Stimulated activated CD8-positive, alpha-beta memory T cell treated with anti-CD3 and anti-CD28 coated beads, Interleukin-2, amount 100 ng/mL, for 1 hour (primary cell): ENCODE results near the gene PDXK.

ENCODE experiments used
- DNase-seq, 2 donors: peaks; one replicate each; pipeline ENCODE4 v3.0.0-alpha.2; 2020; ENCODE audit warnings: low read depth in 2 of 2

Gene PDXK

DNA sequence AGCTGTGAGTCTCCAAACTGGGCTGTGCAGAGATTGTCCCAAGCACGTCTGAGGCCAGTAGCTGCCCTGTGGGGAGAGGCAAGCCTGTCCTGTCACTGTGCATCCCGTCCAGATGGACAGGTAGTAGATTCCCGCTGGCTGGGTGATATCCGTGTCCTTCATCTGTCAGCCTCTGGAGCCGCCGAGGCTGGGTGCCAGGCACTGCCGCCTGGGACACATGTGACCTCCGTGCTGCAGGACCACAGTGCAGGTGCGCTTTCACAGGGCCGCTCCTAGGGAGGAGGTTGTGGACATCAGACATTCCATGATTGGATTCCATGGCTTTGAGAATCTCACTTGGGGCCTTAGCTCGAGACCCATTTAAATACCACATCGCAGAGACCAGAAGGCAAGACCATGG lies 4.7 kb downstream of the PDXK start:
- DNase-seq, result no peak

DNA sequence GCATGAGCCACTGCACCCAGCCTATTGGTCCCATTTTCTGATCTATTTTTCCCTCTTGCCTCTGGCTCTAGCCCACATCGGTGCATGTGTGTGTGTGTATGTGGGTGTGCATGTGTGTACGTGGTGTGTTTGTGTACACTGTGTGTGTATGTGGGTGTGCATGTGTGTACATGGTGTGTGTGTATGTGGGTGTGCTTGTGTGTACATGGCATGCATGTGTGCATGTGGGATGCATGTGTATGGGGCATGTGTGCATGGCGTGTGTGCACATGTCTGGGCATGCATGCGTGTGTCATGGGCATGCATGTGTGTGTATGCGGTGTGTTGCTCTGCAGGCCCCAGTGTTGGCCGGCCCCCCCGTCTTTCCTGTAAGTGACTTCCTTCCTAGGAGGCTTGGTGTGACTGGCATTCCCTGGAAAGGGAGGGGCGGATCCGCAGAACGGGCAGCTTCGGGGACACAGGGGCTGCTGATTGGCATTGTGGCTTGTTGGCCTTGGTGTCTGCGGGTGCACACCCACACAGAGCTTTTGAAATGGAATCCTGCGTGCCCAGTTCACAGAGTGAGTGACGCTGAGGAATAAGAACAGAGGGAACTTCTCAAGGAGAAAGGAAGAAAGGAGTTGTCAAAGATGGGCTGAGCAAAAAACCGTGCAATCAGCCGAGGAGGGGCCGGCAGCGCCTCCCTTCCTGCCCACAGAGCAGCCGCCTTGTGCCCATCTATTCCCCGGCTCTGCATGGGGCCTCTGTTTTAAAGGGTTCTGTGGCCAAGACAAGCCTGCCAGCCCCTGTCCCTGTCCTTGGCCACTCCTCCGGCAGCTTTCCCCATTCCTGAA lies 8.0 kb downstream of the PDXK start:
- no peak for DNase-seq

DNA sequence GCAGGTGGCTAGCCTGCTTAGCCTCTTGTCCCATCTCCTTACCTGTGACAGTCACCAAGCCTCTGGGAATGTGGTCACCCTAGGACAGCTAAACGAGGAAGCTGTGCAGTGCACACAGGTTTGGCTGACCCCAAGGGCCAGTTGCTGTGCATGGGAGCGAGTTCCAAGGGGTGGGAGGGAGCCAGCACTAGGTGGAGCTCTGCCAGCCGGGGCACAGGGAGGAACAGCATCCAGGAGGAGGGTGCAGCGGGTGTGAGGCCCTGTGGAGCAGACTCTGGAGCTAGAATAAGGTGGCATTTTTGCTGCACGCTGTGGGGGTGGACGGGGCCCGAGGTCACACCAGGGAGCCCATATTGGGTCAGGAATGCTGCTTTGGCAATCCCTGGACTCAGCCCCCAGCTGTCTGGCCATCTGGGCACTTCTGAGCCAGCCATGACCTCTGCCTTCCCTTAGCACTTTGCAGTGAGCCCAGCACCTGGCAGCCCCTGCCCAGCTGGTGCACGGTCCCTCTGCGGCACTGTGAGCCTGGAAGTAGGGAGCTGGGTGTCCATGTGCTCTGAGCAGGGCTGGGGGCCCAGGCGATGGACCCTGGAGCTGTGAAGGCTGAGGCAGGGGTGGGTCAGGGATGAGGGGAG lies 8.7 kb downstream of the PDXK start:
- DNase-seq, result no peak

DNA sequence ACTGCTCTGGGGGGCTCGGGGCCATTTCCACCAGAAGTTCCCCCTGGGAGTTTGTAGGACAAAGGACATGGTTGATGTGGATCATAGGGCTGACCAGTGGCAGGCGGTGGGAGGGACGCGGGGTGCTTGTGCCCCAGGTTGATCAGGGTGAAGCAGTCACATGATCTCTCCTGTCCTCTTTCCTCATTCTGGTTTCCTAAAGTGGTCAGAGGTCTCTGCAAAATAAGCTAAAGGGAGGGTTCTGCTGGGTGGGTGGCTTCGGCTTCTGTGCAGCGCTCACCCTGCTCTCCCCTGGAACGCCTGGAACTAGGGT lies 9.2 kb downstream of the PDXK start:
- no peak for DNase-seq

DNA sequence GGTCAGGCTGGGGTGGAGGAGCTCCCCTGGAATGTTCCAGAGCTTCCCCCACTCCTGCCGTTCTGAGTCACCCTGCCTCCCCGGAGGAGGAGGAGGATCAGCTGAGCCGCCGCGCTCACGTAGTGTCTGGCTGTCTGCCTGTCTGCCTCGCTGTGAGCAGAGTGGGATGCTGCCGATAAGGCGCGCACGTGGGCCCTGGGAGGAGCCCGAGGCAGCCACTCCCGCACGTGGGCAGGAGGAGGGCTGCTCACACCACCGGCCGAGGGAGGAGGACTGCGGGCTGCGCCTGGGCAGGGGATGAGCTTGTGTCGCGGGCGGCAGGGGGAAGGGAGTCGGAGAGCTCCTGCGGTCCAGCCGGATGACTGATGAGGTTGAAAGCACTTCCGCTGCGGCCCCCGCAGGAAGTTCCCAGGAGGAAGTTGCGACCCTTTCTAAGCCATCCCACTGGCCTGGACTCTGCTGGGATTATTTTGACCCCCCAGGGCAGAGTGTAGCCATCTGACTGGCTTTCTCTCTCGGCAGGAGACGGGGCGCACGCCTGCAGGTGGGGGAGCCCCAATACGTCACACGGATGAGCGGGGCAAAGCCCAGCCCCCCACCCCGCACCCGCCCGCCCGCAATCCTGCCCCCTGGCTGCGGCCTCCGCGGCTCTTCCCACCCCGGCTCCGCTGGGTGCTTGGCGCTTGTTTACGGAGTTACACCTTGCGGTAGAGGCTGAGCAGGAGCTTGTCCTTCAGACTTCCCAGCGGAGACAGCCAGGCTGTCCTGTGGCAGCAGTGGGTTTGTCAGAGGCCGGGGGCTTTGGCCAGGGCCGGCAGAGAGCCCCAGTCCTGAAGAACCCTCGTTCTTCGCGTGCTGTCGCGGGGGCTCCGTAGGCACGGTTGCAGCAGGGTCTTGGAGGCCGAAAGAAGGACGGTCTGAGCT lies 9.8 kb downstream of the PDXK start:
- DNase-seq, result peak; percentile 48 to 54

DNA sequence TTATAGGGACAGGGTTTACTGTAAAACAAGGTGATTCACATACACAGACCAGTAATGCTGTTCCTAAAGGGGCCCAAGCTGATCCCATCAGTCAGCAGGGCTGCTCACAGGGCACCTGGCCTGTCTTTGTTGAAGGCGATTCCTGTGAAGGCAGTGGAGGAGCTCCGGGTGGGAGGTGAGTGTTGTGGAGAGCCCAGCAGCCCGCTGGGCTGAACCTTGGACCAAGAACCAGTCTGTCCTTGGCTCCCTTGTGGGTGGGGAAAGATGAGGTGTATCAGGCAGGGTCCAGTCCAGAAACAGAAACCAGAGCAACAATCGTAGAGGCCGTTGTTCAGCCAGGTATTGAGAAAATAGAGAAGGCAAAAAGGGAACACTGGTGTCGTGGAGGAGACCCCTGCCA lies 12.5 kb downstream of the PDXK start:
- no peak for DNase-seq

DNA sequence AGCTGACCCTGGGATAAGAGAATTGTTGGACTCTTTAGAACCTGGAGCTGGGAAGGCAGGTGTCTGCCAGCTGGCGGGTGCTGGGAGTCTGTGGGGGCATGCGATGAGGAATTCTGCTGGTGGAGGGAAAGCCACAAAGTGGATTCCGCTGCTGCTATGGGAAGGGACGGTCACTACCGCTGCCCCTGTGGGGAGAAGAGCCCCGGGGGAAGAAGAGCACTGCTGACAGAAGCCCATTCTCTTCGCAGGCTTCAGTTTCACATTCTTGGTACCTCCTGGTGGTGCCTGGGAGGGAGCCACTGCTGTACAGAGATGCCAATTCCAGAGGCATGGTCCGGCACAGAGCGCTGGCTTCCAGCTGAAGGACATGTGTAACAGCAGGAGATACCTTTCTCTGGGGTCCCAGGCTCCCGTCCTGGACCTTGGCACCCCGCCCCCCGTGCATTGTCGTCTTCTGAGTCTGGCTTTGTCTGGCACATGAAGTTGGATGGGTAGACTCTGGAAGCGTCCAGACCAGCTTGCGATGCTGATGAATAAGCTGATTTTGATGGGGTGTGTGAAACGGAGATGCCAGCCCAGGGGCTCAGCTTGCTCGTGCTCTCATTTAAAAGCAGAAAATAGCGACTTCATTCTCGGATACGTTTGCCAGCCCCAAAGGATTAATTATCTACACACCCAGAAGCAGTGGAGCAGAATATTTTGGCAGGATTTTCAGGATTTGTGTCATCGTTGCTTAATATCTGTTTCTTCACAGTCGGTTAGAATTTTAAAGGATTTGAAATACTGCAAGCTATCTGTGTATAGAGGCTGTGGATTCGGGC lies 13.2 kb downstream of the PDXK start:
- no peak for DNase-seq

DNA sequence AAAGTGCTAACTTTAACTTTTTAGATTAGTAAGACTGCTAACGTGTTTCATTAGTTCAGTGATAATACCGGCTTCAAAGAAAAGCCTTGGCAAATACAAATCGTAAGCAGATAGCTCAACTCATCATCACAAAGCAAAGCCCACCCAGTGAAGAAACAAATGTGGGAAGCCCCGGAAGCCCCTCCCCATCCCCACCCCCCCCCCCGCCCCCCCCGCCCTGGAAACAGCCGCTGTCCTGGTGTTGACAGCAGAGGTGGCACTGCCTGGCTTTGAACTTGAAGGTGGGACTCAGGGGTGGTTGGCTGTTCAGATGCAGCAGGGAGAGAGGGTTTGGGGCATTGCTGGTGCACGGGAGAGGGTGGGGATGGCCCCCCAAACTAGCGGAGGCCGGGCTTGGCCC lies 14.1 kb downstream of the PDXK start:
- DNase-seq, result no peak

DNA sequence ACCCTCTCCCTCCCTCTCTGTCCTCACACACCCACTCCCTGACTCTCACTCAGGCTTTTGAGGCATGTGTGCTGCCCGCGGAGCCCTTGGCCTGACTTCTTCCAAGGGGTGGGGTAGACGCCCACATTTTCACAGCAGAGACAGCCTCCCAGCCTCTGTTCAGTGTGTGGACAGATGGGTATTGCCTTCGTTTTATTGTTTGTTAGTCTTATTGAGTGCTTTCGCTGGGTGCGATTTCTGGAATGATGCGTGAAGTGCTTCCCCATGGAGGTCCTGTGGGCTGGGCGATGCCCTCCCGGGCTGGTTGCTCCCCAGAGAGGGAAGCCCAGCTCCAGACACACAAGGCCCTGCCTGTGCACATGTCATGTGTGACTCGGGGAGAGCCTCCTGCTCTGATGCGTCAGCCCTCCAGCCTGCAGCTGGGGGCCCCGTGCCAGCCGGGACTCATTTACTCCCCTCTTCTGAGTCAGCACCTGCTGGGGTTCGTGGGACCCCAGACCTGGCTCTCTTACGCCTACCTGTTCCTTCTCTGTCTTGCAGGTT lies 14.7 kb downstream of the PDXK start:
- no peak for DNase-seq

DNA sequence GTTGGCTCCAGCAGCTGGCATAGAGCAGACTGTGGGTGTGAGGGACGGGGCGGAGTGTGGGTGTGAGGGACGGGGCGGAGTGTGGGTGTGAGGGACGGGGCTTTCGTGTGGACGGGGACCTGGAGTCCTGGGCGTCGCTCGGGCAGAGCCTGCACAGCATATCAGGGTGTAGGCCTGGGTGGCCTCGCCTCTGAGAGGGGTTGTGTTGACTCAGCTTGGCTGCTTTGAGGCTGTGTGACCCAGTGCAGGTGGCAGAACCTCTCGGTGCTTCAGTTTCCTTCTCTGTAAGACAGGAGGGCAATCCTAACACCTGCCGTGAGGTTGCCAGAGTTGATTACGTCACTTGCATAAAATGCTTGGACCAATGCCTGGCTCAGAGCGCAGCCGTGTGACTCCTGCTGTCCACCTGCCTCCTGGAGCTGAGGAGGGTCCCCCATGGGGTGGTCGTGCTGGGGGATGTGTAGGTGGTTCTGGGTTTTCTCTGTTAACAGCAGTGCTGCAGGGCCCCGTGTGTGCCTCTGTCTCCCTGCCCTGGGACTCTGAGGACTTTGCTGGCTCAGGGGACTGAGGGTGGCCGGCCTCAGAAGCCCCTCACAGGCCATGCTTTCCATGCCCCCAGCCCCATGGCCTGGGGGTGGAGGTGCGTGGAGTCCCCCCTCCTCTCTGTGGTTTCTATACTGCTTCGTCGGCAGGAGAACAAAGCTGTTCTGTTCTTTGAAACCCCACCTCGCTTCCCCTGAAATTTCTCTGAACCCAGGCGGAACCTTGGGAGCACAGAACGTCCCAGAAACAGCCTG lies 15.4 kb downstream of the PDXK start:
- DNase-seq, result no peak

DNA sequence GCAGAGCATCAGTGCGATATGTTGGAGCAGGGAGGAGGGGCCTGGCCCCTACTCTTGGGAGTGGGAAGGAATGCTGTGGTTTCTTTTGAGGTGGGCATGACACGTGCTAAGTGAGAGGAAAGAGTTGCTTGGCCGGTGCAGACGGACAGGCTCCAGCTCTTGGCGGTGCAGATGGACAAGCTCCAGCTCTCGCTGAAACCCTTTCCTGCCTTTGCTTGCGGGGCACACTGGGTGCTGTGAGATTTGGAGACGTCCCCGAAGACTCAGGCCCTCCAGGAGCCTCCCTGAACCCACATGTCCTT lies 15.9 kb downstream of the PDXK start:
- no peak for DNase-seq

DNA sequence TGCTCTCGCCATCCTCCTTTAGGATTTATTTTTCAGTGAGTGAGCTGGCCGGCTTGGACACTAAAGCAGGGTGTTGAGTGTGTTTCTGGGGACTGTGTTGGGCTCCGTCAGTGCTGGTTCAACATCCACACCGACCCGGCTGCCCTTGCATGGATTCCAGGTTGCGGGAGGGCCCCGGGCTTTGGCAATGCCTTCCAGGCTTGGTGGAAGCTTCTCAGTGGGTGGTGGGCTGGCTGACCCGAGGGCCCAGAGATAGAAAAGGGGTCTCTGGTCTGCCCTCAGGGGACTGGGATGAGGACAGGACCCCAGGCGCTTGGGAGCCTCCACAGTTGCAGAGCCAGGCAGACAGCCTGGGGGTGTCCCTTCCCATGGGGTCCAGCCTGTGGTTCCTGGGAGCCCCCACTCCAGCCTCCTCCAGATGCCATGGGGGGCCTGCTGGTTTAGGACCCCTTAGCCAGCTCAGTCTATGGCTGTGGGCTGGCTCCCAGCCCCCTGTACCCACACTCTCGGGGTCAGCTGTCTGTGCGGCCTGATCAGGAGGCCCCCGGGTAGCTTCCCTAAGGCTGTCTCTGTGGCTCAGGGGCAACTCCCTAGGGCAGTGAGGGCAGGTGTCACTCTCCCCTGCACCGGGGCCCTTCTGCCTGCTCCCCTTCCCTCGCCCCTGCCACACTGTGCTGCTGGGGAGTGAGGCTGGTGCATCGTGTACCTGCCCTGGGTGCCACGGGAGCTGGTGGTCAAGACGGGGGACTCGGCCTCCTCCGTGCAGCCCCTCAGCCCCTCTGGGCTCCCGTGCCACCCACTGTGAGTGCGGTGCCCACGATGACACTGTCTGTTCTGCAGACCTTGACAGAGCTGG lies 16.5 kb downstream of the PDXK start:
- no peak for DNase-seq

DNA sequence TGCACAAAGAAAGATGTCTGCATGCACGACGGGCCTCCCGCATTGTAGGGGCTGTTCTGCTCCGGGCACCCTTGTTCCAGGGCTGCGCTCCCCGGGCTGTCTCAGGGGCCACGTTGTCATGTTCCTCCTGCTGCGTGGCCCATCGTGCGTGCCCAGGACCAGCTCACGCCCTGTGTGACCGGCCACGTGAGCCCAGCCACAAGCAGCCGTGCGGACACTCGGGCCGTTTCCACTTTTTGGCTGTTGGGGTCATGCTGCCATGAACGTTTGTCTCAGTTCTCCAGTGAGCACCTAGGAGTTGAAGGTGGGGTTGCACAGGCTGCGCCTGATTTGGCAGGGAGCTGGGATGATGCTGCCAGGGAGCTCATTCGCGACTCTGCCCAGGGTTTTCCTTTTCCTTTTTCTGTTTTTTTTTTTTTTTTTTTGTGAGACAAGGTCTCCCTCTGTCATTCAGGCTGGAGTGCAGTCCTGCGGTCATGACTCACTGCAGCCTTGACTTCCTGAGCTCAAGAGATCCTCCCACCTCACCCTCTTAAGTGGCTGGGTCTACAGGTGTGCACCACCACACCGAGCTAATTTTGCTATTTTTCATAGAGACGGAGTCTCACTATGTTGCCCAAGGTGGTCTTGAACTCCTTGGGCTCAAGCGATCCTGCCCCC lies 17.4 kb downstream of the PDXK start:
- DNase-seq, result no peak

DNA sequence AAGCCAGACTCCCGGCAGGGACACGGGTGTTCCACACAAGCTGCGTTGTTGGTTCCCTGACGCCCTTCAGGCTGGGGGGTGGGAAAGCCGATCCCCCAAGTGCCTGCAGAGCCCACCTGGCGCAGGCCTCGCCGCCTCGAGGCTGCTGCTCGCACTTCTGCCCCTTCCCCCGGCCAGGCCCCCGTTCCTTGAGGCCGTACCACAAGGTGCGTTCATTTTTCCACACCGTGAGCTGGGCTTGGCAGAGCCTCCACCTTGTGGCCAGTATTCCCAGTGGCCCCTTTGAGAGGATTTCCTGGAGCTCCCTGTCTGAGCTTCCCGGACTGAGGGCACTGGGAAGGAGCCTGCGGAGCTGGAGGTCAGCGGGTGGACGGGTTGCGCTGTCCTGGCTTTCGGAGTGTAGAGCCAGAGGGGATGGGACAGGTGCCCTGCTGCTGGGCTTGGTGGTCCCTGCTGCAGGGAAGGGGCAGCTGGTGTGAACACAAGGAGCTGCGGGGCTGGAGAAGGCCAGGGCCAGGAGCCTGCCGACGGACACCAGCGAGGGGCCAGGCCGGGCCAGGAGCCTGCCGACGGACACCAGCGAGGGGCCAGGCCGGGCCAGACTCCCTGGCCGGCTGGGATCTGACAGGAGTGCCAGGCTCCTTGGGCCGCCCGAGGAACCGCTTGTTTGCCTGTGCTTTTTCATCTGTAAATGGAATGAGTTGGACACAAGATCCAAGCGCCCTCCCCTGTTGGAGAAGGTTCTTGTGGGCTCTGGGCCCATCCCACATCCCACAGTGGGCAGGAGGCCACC lies 18.4 kb downstream of the PDXK start:
- no peak for DNase-seq

DNA sequence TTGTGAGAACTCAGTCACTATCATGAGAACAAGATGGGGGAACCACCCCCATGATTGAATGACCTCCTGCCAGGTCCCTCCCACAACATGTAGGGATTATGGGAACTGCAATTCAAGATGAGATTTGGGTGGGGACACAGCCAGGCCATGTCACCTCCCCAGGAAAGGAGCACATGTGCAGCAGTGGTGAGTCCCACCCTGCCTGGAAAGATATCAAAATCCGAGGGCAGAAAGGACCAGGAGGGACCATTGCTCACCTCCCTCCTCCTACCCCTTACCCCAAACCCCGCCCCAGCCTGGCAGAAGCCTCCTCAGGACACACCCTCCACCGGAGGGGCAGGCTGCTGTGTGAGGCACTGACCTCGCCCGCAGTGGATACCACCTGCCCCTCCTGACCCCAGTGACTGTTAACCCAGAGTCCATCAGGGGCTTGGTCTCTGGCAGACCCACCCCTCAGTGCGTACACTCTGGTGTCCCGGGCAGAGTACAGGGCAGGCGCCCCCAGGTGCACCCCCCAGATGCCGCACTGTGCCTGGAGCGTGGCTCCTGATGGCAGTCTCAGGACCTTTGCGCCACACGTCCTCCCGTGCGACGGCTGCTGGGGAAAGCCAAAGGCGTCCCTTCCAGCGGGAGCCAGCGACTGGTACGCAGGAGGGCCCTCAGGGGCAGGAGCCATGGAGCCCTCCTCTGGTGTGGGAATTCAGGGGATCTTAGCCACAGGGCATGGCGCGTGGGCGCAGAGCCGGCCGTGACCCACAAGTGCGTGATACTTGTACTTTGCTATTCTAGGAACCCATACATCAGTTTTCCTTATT lies 20.9 kb downstream of the PDXK start:
- DNase-seq, result no peak

DNA sequence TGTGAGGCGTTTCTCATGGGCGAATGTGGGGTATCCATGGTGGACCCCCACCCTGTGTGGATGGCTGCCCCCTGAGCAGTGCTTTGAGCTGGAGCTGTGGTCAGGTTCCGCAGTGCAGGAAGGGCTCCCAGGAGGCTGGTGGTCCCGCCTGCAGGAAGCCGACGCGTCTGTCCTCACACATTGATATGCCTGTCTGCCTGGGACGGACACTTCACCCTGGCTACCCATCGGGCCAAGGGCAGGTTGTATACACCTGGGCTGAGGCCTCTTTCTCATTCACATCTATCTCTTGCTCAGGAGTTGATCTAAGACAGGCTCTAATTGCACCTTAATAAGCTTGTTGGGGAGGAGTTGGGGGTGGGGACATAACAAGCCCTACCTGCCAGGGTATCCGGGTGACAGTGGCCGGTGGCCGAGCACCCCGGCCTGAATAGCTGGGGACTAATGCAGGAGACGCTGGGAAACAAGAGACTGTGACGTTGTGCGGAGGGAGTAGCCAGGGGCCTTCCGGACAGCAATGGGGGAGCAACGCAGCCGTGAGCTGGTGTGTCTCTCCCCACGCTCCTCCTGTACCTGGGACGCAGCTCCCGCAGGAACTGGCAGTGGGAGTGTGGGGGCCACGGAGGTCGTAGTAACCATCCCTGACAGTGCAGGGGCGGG lies 21.7 kb downstream of the PDXK start:
- DNase-seq, result no peak

DNA sequence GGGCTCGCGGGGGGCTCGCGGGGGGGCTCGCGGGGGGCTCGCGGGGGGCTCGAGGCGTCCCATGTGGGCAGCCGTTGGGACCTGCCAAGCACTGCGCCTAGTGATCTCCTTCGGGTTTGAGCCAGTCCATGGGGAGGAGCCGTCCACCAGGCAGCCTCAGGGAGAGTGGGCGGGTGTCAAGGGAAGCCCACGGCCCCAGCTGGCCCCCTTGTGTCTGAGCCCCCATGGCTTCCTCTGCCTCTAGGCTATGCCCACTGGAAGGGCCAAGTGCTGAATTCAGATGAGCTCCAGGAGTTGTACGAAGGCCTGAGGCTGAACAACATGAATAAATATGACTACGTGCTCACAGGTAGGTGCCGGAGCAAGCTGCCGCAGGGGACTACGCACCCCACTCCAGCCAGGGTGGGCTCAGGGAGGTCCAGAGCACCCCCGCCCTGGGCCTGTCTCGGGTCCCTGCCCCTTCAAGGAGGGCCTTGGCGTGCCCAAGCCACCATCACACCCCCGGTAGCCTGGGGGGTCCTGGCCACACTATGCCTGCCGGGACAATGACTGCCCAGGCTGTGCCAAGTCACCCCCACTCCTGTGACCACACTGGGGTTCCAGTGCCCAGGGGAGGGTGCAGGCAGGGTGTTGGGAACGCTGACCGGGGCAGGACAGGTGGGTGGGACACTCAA lies 22.6 kb downstream of the PDXK start:
- no peak for DNase-seq
